Fibroblast of lung (primary cell): ENCODE measurements around the gene MYO10.

Experiments used
- CTCF ChIP-seq, 2 donors: IDR thresholded peaks in 1 of 2; conservative IDR thresholded peaks in 1 of 2; 1 replicate in 1 of 2; 2 replicates in 1 of 2; pipeline ENCODE4 v1.5.1; 2011 to 2012; ENCODE audit warnings: low read length in 2 of 2, control low read depth in 1 of 2, inconsistent platforms in 1 of 2, low read depth in 1 of 2, mild to moderate bottlenecking in 1 of 2
- EZH2 ChIP-seq: IDR thresholded peaks from 2 replicates; pipeline ENCODE4 v1.5.1; 2012; ENCODE audit warnings: low read length, control low read depth, mild to moderate bottlenecking; ENCODE audit errors: missing control alignments

GRCh38 chr5:16889203-16889971 lies 46.7 kb downstream of the MYO10 start:
- no peak for TF ChIP-seq CTCF (conservative IDR thresholded peaks at IDR 0.05 in 1 of 2, IDR thresholded peaks at IDR 0.05 in 1 of 2; ENCODE audit: low read depth in 1 of 2, low read length in 2 of 2)
- TF ChIP-seq EZH2, result no peak
